HG02678 (cell line): ENCODE data around the gene SCGB3A2.

Source experiments
- ATAC-seq: cut with Tn5 transposase; IDR thresholded peaks from one replicate; pipeline ENCODE4 v1.9.1; 2021; ENCODE audit warnings: mild to moderate bottlenecking, moderate library complexity; ENCODE audit not compliant: unreplicated experiment

The SCGB3A2 gene, protein sequence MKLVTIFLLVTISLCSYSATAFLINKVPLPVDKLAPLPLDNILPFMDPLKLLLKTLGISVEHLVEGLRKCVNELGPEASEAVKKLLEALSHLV

GRCh38 chr5:147878066-147878759, at the start of gene SCGB3A2:
Gene SCGB3A2, plus strand, starts transcription at chr5:147878711. Its CDS starts 93 bp downstream, at chr5:147878804.
- ATAC-seq: no peak

DNA sequence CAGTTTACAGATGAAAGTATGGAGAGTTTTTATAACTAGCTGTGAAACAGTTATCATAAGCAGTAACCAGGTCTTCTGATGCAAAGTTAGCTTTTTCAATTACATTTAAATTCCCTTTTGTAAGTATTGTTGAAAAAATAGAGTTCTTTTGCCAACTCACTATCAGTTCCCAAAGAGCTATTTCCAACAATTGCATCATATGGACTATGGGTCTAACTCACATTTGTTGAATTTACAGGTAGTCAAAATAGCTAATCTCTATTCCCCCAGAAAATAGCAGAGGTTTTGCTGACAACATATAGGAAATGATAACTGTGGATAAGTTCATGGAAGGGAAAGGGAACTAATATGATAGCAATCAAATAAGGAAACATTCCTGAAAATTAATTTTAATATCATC, 48.5 kb upstream of the SCGB3A2 start:
- ATAC-seq: no peak

- no peak for ATAC-seq
Observed at GRCh38 chr5:147831465-147831864, 47.0 kb upstream of the SCGB3A2 start, which contains the start of gene SPINK1. Gene SPINK1, minus strand, starts transcription at chr5:147831671. Its CDS starts 94 bp downstream, at chr5:147831577.

DNA sequence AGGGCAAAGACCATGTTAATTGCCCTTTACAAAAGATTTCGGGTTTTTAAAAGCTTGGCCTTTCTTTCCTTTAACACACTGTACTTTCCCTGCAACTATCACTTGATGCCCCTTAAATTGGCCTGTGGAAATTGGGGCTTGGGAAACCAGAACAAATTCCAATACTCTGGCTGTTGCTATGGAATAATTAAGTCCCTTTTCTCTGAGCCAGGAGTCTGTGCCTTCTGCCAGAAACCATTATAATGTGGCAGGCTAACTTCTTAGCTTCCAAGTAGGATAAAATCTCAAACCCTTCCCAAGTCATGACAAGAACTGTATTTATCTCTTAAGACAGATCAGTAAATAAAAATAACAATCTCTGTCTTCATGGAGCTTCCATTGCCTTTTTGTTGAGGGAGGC, 46.0 kb upstream of the SCGB3A2 start:
- ATAC-seq: no peak

GRCh38 chr5:147835386-147835798, 43.1 kb upstream of the SCGB3A2 start:
- no peak for ATAC-seq

GRCh38 chr5:147836439-147836838, 42.1 kb upstream of the SCGB3A2 start:
- ATAC-seq: no peak

DNA sequence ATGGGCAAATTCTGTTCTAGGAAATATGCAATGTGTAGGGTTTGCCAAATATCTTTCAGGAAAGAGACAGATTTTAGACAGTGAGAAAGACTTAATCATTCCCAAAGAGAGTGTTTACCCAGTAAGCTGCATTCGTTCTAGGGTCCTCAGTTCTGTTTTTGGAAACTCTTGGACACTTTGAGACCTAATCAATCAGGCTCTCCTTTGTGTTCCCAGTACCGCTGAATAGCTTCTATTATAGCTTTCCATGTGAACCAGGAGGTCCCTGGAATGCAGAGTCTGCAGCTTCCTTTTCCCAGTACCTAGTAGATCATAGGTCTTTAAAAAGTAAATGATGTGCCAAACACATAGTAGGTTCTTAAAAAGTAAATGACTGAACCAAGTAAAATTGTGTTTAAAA, 35.6 kb upstream of the SCGB3A2 start:
- no peak for ATAC-seq

DNA sequence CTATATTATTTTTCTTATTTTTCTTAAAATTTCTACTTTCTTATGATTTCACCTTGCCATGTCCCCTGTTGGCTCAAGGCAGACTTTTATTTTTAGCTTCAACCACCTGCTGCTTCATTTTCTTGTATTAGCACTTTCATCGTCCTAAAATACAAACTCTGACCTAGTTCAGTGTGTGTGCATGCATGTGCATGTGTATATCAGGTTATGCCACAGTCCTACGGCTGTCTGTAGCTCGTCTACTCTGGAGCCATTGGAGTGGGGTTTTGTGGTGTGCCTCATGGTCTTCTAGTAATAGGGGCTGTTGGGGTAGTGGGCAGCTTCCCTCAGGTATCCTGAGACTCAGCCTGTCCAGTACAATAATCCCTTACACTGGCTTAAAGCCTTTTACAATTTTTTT, 33.7 kb upstream of the SCGB3A2 start:
- ATAC-seq: no peak

DNA sequence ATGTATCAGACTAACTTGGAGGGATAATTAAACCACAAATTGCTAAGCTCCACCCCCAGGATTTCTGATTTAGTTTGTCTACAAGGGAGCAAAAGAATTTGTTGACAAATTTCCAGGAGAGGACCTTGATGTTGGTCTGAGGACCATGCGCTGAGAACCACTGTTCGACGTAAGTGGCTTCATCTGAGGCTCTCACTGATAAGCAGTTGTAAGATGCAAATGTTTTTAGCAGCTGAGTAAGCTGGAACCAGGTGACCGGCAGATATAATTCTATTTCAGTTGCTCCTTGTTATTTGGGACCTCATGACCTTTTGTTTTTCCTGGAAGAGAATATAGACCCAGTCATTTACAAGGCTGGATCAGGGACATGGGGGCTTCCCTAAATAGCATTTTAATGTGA, 32.9 kb upstream of the SCGB3A2 start:
- no peak for ATAC-seq

DNA sequence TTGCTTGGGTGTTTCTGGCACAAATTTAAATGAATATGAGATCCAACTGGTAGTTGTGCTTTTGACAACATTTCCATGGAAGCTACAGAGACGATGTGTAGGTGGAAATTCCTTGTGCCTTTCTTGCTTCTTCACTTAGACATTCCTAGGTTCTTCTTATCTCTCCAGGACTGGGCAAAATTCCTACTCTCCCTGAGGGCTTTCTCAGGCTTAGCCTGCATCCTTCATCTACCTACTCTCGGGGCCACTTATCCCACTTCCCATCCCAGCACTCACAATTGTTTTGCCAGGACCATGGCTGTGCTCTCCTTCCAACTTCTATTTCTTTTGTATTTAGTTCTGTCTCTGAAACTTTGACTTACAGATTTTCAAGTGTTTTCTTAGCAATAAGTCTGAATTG, 29.3 kb upstream of the SCGB3A2 start:
- no peak for ATAC-seq

GRCh38 chr5:147851578-147851977, 26.9 kb upstream of the SCGB3A2 start:
- ATAC-seq: no peak

GRCh38 chr5:147852365-147852764, 26.1 kb upstream of the SCGB3A2 start:
- ATAC-seq: no peak

DNA sequence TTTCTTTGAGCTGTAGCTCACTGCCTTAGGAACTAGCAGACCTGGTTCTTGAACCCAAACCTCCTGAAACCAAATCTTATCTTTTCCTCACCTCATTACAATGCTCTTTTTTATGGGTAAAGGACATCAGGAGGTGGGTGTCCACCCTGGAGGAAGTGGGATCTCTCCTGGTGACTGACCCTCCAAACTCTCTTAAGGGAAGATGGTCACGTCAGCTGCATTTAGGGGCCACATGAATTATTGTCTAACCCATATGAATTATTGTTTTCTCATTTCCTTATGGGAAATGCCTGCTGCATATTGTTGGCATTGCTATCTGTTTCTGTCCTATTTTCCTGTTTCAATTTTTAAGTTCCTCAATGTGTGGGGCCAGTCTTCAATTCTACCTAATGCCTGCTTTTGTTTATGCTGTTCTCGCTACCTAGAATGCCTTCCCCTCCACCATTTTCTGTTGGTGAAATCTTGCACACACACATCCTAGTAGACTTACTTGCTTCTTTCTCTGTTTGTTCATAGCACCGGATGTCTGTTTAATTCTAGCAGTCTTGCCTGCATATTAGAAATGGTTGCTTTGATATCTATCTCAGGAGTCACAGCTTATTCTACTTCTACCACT, 25.0 kb upstream of the SCGB3A2 start:
- ATAC-seq: no peak

GRCh38 chr5:147854331-147854730, 24.2 kb upstream of the SCGB3A2 start:
- no peak for ATAC-seq

GRCh38 chr5:147854894-147855773, 23.4 kb upstream of the SCGB3A2 start:
- ATAC-seq: no peak

- no peak for ATAC-seq
Observed at GRCh38 chr5:147855774-147856069, 22.8 kb upstream of the SCGB3A2 start.

- ATAC-seq: no peak
Observed at GRCh38 chr5:147856801-147857200, 21.7 kb upstream of the SCGB3A2 start.

DNA sequence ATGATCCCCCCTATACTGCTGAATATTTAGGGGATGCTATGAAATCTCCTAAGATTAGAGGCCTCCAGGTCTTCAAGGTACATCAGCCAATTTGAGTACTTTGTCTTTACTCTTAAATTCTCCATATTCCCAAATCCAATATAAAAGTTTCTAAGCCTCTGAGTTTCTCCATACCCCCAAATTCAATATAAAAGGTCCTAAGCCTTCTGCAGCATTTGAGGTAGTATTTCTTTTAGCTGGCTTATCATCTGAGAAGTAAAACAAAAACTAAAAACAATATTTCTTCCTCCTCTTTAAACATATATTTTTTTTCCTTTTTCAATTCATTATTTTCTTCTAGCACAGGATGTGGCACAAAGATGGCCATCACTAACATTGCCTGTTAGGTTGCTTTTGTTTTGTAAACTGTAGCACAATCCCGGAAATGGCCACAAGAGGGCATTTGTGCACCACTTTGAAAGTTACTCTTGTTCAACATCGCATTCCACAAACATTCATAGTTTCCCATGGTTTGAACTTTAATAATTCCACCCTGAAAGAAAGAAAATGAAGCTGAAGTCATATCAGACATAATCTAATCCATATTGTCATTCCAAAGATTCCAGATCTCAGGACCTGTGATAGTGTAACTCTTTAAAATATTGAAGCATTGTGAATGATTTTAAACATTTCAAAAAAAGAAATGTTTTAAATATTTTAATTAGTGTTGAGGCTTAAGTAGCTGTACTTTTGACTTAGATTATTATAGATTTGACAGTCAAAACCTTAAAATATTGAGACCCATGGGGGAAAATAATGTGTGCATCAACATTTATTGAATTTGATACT, 21.0 kb upstream of the SCGB3A2 start:
- peak; percentile 82 for ATAC-seq

GRCh38 chr5:147858565-147858964, 19.9 kb upstream of the SCGB3A2 start:
- ATAC-seq: no peak

DNA sequence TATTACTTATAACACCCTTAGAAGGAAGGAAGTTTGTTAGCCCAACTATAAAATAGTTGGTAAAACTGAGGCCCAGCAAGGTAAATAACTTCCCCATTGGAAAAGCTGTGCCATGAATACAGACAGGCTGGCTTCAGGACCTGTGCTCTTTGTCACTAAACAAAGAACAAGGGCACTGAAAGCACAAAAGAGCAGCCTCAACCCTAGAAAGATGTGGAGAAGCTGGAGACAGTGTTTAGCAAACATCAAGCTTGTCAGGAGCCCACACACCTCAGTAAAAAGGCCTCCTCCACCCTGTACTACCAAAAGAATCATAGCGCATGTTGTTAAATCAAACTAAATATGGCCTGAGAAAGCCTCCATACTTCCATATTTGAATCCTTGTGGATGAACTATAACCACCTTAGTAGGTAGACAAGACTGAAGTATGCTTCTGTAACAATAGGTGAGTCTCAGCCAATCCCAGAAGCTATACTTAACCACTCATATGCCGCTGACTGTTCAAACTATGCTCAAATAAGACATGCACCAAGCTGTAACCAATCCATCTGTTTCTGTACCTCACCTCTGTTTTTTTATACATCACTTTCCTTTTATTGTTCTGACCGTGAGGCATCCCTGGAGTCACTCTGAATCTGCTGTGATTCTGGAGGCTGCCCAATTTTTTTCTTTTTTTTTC, 18.4 kb upstream of the SCGB3A2 start:
- no peak for ATAC-seq
